Inflammatory macrophage treated with lipopolysaccharide for 1 hour (primary cell): ENCODE measurements around the gene IGFALS.

Experiments
- DNase-seq, 2 donors: peaks; one replicate each; pipeline ENCODE4 v3.0.0-alpha.2; 2020 to 2022

Gene IGFALS

GRCh38 chr16:1741553-1742165, 51.8 kb downstream of the IGFALS start:
- DNase-seq, result no peak

- no peak for DNase-seq
Observed at GRCh38 chr16:1740781-1741490, 52.6 kb downstream of the IGFALS start.
